Kidney epithelial cell (primary cell): ENCODE measurements around the gene RSPO1. TPM values are rescaled to one million over a fixed set of nuclear protein-coding genes. Genes with fewer than 3 reads are reported as not detected.

ENCODE experiments used
- DNase-seq: peaks from one replicate; pipeline ENCODE4 v3.0.0-alpha.2; 2010; ENCODE audit warnings: low read depth
- H3K27me3 ChIP-seq: 2 replicates; pipeline ENCODE4 v1.6.0; 2011; ENCODE audit warnings: low read length; ENCODE audit not compliant: control insufficient read depth, insufficient read depth
- H3K36me3 ChIP-seq: 2 replicates; pipeline ENCODE4 v1.5.1; 2011; ENCODE audit warnings: low read length; ENCODE audit not compliant: control insufficient read depth, insufficient read depth
- H3K4me3 ChIP-seq: 2 replicates; pipeline ENCODE4 v1.5.1; 2011; ENCODE audit warnings: low read depth, mild to moderate bottlenecking, control low read depth, low read length
- CTCF ChIP-seq: IDR thresholded peaks from 2 replicates; pipeline ENCODE4 v1.5.1; 2011; ENCODE audit warnings: mild to moderate bottlenecking, moderate library complexity, low read length, control low read depth, inconsistent platforms; ENCODE audit not compliant: insufficient read depth, poor library complexity, severe bottlenecking
- total RNA-seq: library from RNA; depleted of rRNA; stranded (reverse); fragments of >200 nt; gene quantifications from 2 replicates; pipeline ENCODE4 v1.2.3, GENCODE V29; 2015

RSPO1 gene
- total RNA-seq, 1 donor from 2014 or later = 0.08 TPM

DNA sequence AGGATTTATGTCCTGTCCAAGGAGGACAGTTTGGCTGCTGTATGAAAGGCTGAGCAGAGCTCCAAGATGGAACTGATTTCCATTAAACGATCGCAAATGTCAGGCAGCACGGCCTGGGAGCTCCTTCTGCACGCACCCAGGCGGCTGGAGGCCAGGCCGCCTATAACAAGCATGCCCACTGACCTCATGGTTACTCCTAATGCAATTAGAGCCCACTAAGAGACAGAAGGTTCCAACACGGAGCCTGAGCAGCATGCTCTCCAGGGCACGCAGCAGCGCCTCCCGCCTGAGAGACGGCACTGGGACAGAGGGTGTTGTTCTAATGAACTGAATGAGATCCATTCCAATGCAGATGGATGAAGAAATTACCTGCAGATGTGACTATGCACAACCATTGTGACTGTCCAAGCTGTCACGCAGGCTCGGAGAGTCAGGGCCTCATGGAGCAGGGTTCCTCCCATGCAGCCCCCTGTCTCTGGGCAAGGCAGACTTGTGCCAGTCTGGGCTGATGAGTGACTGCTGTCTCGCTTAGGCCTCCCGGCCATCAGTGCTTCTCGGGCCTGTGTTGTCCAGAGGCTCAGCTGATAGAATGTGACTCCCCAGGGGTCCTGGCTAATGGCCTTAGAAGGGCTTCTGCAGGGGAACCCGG lies 32.5 kb upstream of the RSPO1 start:
- Histone ChIP-seq H3K36me3 (no peaks in the 10 kb centered on the region), H3K4me3 (no peak overlapping the region), H3K27me3 (peaks cover 17% of the 10 kb centered on the region)
- TF ChIP-seq CTCF = no peak
- DNase-seq = no peak

DNA sequence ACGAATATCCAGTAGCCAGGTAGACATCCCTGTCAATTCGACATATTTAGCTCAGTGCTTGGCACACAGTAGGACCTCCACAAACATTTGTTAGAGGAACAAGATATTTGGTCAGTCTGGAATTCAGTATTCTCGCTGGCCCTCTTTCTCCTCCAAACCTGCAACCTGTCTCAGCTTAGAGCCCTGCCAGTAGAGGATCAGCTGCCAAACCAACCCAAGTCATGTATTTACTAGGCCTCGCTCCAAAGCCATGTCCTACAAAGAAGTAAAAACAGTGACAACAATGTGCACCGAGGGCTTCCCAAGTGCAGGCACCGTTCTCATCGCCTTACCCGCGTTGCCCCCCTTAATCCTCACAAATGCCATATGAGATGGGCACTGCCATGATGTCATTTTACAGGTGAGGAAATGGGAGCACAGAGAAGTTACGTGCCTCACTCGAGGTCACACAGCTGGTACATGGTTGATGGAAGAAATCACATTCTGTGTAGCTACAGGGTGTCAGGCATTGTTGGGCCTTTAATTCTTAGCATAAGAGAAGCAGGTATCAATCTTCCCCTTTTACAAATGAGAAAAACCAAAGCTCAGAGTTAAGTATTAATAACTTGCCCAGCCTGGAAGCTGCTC lies 31.7 kb upstream of the RSPO1 start:
- Histone ChIP-seq H3K36me3 (no peaks in the 10 kb centered on the region), H3K27me3 (peaks cover 15% of the 10 kb centered on the region), H3K4me3 (no peak overlapping the region)
- no peak for DNase-seq
- TF ChIP-seq CTCF = no peak

GRCh38 chr1:37663426-37664000 lies 28.8 kb upstream of the RSPO1 start:
- Histone ChIP-seq H3K27me3 (peaks cover 17% of the 10 kb centered on the region), H3K36me3 (no peaks in the 10 kb centered on the region), H3K4me3 (no peak overlapping the region)
- no peak for DNase-seq
- TF ChIP-seq CTCF = no peak

- Histone ChIP-seq H3K27me3 (peaks cover 11% of the 10 kb centered on the region), H3K36me3 (no peaks in the 10 kb centered on the region), H3K4me3 (no peak overlapping the region)
- DNase-seq = no peak
- TF ChIP-seq CTCF = no peak
These were observed 27.5 kb upstream of the RSPO1 start for GRCh38 chr1:37662031-37662755.

- no peak for DNase-seq
- H3K27me3 ChIP-seq = peaks cover 8% of the 10 kb centered on the region
- TF ChIP-seq CTCF = no peak
- H3K36me3 ChIP-seq = no peaks in the 10 kb centered on the region
- no peak overlapping the region for H3K4me3 ChIP-seq
These were observed 26.7 kb upstream of the RSPO1 start for GRCh38 chr1:37661401-37661800.
